ENCODE measurements around the gene RALGDS.
A peak's percentile ranks its signal among the peaks of the same experiment; 100 is the strongest.
"Not testable (repeated sequence)": the region's sequence is repeated elsewhere in the genome, so short reads cannot be mapped to it uniquely, and the experiment has no call there.

The RALGDS gene

GRCh38 chr9:133121198-133121914, at the start of gene RALGDS:
RALGDS (minus strand) TSS chr9:133121240; CDS start chr9:133121154, 86 bp downstream.
- peak within 1 kb of the TSS; percentile 66 for H3K4me3 ChIP-seq (ENCODE audit: low read depth, low read length)
- no peaks in the 10 kb centered on the region for H3K36me3 ChIP-seq (ENCODE audit: control insufficient read depth, insufficient read depth, low read length)
- no peaks in the 10 kb centered on the region for H3K9me3 ChIP-seq (ENCODE audit: control insufficient read depth, insufficient read depth, low read length)
- peak within 1 kb of the TSS; percentile 79 for H3K9ac ChIP-seq (ENCODE audit: low read depth, low read length)
- peaks cover 11% of the 10 kb centered on the region for H3K27me3 ChIP-seq (ENCODE audit: control insufficient read depth, insufficient read depth, low read length)
- H3K4me1 ChIP-seq (ENCODE audit: control insufficient read depth, insufficient read depth, low read length), result peaks cover 5% of the 10 kb centered on the region

DNA sequence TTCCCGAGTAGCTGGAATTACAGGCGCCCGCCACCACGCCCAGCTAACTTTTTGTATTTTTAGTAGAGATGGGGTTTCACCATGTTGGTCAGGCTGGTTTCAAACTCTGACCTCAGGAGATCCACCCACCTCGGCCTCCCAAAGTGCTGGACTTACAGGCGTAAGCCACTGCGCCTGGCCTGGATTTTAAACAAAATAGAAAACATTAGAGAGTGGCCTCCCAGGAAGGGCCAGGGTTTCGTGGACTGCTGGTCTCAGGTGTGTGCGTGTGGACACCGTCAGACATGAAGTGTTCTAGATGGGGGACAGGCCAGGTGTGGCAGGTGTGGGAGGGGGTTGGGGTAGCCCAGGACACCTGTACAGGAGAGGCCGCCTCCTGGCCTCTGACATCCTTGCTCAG, 49.7 kb upstream of the RALGDS start:
- no peak overlapping the region for H3K9ac ChIP-seq (ENCODE audit: low read depth, low read length)
- H3K4me1 ChIP-seq (ENCODE audit: control insufficient read depth, insufficient read depth, low read length), result no peaks in the 10 kb centered on the region
- H3K9me3 ChIP-seq (ENCODE audit: control insufficient read depth, insufficient read depth, low read length), result no peaks in the 10 kb centered on the region
- no peaks in the 10 kb centered on the region for H3K36me3 ChIP-seq (ENCODE audit: control insufficient read depth, insufficient read depth, low read length)
- H3K27me3 ChIP-seq (ENCODE audit: control insufficient read depth, insufficient read depth, low read length), result no peaks in the 10 kb centered on the region
- H3K4me3 ChIP-seq (ENCODE audit: low read depth, low read length), result no peak overlapping the region

GRCh38 chr9:133169687-133170086, 48.6 kb upstream of the RALGDS start:
- H3K4me1 ChIP-seq (ENCODE audit: control insufficient read depth, insufficient read depth, low read length); H3K9ac ChIP-seq (ENCODE audit: low read depth, low read length); H3K36me3 ChIP-seq (ENCODE audit: control insufficient read depth, insufficient read depth, low read length); H3K9me3 ChIP-seq (ENCODE audit: control insufficient read depth, insufficient read depth, low read length); H3K4me3 ChIP-seq (ENCODE audit: low read depth, low read length); H3K27me3 ChIP-seq (ENCODE audit: control insufficient read depth, insufficient read depth, low read length): not testable (repeated sequence)

DNA sequence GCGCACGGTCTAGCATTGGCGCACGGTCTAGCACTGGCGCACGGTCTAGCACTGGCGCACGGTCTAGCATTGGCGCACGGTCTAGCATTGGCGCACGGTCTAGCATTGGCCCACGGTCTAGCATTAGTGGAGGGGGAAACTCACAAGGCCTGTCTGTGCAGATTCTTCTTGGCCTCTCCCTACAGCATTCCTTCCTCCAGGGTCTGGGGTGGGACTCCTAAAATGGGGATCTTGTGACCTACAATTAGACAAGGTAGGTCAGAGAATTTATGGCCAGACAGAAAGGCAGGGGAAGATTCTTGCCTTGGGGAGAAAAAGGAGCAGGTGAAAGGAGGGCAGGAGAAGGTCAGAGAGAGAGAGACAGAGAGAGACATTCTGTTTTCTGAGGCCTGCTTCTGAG, 48.1 kb upstream of the RALGDS start:
- H3K27me3 ChIP-seq (ENCODE audit: control insufficient read depth, insufficient read depth, low read length), result peaks cover 6% of the 10 kb centered on the region
- no peaks in the 10 kb centered on the region for H3K4me1 ChIP-seq (ENCODE audit: control insufficient read depth, insufficient read depth, low read length)
- H3K36me3 ChIP-seq (ENCODE audit: control insufficient read depth, insufficient read depth, low read length), result no peaks in the 10 kb centered on the region
- H3K9ac ChIP-seq (ENCODE audit: low read depth, low read length), result no peak overlapping the region
- H3K4me3 ChIP-seq (ENCODE audit: low read depth, low read length), result no peak overlapping the region
- no peaks in the 10 kb centered on the region for H3K9me3 ChIP-seq (ENCODE audit: control insufficient read depth, insufficient read depth, low read length)

GRCh38 chr9:133168432-133168831, 47.4 kb upstream of the RALGDS start:
- Histone ChIP-seq H3K27me3 (ENCODE audit: control insufficient read depth, insufficient read depth, low read length) (peaks cover 6% of the 10 kb centered on the region), H3K4me3 (ENCODE audit: low read depth, low read length) (no peak overlapping the region), H3K9ac (ENCODE audit: low read depth, low read length) (no peak overlapping the region), H3K4me1 (ENCODE audit: control insufficient read depth, insufficient read depth, low read length) (no peaks in the 10 kb centered on the region), H3K9me3 (ENCODE audit: control insufficient read depth, insufficient read depth, low read length) (no peaks in the 10 kb centered on the region), H3K36me3 (ENCODE audit: control insufficient read depth, insufficient read depth, low read length) (no peaks in the 10 kb centered on the region)

GRCh38 chr9:133167769-133168168, 46.7 kb upstream of the RALGDS start:
- no peak overlapping the region for H3K9ac ChIP-seq (ENCODE audit: low read depth, low read length)
- no peaks in the 10 kb centered on the region for H3K9me3 ChIP-seq (ENCODE audit: control insufficient read depth, insufficient read depth, low read length)
- no peaks in the 10 kb centered on the region for H3K4me1 ChIP-seq (ENCODE audit: control insufficient read depth, insufficient read depth, low read length)
- peaks cover 7% of the 10 kb centered on the region for H3K27me3 ChIP-seq (ENCODE audit: control insufficient read depth, insufficient read depth, low read length)
- no peaks in the 10 kb centered on the region for H3K36me3 ChIP-seq (ENCODE audit: control insufficient read depth, insufficient read depth, low read length)
- no peak overlapping the region for H3K4me3 ChIP-seq (ENCODE audit: low read depth, low read length)

- Histone ChIP-seq H3K4me3 (ENCODE audit: low read depth, low read length) (no peak overlapping the region), H3K36me3 (ENCODE audit: control insufficient read depth, insufficient read depth, low read length) (no peaks in the 10 kb centered on the region), H3K4me1 (ENCODE audit: control insufficient read depth, insufficient read depth, low read length) (no peaks in the 10 kb centered on the region), H3K9ac (ENCODE audit: low read depth, low read length) (no peak overlapping the region), H3K9me3 (ENCODE audit: control insufficient read depth, insufficient read depth, low read length) (no peaks in the 10 kb centered on the region), H3K27me3 (ENCODE audit: control insufficient read depth, insufficient read depth, low read length) (peaks cover 13% of the 10 kb centered on the region)
Measured at GRCh38 chr9:133167096-133167730, 46.2 kb upstream of the RALGDS start.

DNA sequence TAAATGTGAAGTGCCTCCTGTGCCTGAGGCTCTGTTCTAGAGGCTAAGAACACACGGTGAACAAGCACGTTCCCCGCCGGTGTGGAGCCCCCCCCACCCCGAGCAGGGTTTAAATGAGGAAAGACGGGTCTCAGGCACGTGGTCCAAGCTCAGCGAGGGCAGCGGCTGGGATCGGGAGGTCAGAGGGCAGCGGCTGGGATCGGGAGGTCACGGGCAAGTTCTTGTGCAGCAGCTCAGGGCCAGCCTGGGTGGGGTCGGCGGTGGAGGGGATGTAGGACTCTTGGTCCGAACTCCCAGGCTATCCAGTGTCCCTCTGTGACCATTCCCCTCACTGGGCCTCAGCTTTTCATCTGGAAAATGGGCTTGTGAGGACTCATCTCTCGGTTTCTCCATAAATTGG, 45.4 kb upstream of the RALGDS start:
- Histone ChIP-seq H3K36me3 (ENCODE audit: control insufficient read depth, insufficient read depth, low read length) (peaks cover 4% of the 10 kb centered on the region), H3K4me1 (ENCODE audit: control insufficient read depth, insufficient read depth, low read length) (no peaks in the 10 kb centered on the region), H3K27me3 (ENCODE audit: control insufficient read depth, insufficient read depth, low read length) (peaks cover 13% of the 10 kb centered on the region), H3K9ac (ENCODE audit: low read depth, low read length) (no peak overlapping the region), H3K9me3 (ENCODE audit: control insufficient read depth, insufficient read depth, low read length) (no peaks in the 10 kb centered on the region), H3K4me3 (ENCODE audit: low read depth, low read length) (no peak overlapping the region)

- no peaks in the 10 kb centered on the region for H3K4me1 ChIP-seq (ENCODE audit: control insufficient read depth, insufficient read depth, low read length)
- H3K4me3 ChIP-seq (ENCODE audit: low read depth, low read length), result no peak overlapping the region
- H3K9me3 ChIP-seq (ENCODE audit: control insufficient read depth, insufficient read depth, low read length), result no peaks in the 10 kb centered on the region
- H3K36me3 ChIP-seq (ENCODE audit: control insufficient read depth, insufficient read depth, low read length), result peaks cover 5% of the 10 kb centered on the region
- peaks cover 13% of the 10 kb centered on the region for H3K27me3 ChIP-seq (ENCODE audit: control insufficient read depth, insufficient read depth, low read length)
- no peak overlapping the region for H3K9ac ChIP-seq (ENCODE audit: low read depth, low read length)
Measured at GRCh38 chr9:133165452-133165730, 44.4 kb upstream of the RALGDS start.

- H3K4me3 ChIP-seq (ENCODE audit: low read depth, low read length), result peak overlapping the region; percentile 65
- H3K27me3 ChIP-seq (ENCODE audit: control insufficient read depth, insufficient read depth, low read length), result peaks cover 13% of the 10 kb centered on the region
- no peaks in the 10 kb centered on the region for H3K9me3 ChIP-seq (ENCODE audit: control insufficient read depth, insufficient read depth, low read length)
- peaks cover 5% of the 10 kb centered on the region for H3K36me3 ChIP-seq (ENCODE audit: control insufficient read depth, insufficient read depth, low read length)
- H3K4me1 ChIP-seq (ENCODE audit: control insufficient read depth, insufficient read depth, low read length), result no peaks in the 10 kb centered on the region
- H3K9ac ChIP-seq (ENCODE audit: low read depth, low read length), result no peak overlapping the region
Measured at GRCh38 chr9:133164191-133164590, 43.2 kb upstream of the RALGDS start.

DNA sequence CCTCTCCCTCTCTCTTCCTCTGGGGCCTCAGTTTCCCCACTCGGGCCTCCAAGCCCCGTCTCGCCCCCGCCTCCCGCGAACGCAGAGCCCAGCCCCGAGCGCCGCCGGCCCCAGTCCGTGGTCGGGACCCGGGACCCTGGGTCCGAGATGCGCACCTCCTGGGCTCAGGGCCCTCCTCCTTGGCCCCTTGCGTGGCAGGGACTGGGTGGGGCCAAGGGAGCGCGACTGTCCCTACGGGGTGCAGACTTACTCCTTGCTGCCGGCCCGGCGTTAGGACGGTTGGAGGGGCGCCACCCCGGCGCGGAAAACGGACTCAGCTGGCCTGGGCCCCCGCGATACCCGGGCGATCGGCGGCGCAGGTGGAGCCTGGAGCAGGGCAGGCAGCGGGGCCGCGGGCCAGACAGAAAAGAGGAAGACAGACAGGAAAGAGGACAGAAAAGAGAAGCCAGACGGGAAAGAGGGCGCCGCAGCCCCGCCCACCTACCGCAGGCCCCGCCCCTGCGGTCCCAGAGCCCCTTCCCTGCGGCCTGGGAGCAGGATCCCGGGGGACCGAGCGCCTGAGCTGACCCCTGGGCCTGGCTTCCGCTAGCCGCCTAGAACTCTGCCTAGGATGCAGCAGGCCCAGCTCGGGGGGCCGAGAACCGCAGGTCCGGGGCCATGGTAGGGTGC, 42.6 kb upstream of the RALGDS start, which contains the start of gene GBGT1:
TSS of gene GBGT1 (minus strand) at position 411 of the 669 bp plus-strand sequence. CDS start 1,502 bp downstream, outside the sequence.
- H3K9me3 ChIP-seq (ENCODE audit: control insufficient read depth, insufficient read depth, low read length), result no peaks in the 10 kb centered on the region
- H3K27me3 ChIP-seq (ENCODE audit: control insufficient read depth, insufficient read depth, low read length), result peaks cover 13% of the 10 kb centered on the region
- peaks cover 5% of the 10 kb centered on the region for H3K36me3 ChIP-seq (ENCODE audit: control insufficient read depth, insufficient read depth, low read length)
- no peaks in the 10 kb centered on the region for H3K4me1 ChIP-seq (ENCODE audit: control insufficient read depth, insufficient read depth, low read length)
- no peak within 1 kb of the TSS for H3K9ac ChIP-seq (ENCODE audit: low read depth, low read length)
- H3K4me3 ChIP-seq (ENCODE audit: low read depth, low read length), result peak within 1 kb of the TSS; percentile 65
